GM12874 (cell line): ENCODE data around the gene RASGRP1.

ENCODE experiments used
- CTCF ChIP-seq: IDR thresholded peaks from 2 replicates; pipeline ENCODE4 v1.5.1; 2011; ENCODE audit warnings: low read depth, mild to moderate bottlenecking, control low read depth, low read length, moderate library complexity; ENCODE audit not compliant: insufficient read depth

RASGRP1 gene

GRCh38 chr15:38516626-38517025, 48.0 kb downstream of the RASGRP1 start:
- no peak for TF ChIP-seq CTCF

DNA sequence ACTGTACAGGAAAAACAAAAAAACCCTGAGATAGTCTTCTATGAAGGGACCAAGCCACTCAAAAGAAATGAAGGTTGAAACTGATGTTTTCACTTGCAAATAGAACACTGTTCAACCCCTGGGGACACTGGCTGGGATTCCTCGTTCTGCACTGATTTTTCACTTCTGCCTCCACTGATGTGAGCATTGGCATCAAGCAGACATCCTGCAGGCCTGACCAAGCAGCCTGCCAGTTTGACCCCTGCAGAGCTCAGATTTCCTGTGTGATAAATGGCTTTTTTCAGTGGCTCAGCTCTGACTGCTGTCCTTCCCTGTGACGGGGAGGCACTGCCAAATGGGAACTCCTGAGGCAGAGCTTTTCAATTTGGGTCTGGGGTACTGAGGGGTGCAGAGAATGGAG, 50.0 kb downstream of the RASGRP1 start:
- no peak for TF ChIP-seq CTCF

DNA sequence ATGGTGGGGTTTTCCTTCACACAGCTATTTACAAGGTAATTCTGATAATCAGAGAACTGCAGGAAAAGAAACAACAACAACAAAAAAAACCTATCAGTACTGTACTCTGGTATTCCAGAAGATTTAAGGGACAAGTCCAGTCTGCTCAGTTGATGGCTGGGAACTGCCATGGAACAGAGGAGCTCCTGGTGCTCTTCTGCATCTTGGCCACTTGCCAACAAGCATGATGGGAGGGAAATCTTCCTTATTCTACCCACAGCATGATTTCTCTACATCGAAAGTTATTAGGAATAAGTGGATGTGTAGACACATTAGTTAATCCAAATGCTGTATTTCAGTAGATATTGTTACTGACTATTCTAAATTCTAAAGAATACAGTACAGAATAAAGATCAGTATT, 51.7 kb downstream of the RASGRP1 start:
- no peak for TF ChIP-seq CTCF

- TF ChIP-seq CTCF = no peak
Measured at GRCh38 chr15:38509152-38509551, 55.5 kb downstream of the RASGRP1 start.

DNA sequence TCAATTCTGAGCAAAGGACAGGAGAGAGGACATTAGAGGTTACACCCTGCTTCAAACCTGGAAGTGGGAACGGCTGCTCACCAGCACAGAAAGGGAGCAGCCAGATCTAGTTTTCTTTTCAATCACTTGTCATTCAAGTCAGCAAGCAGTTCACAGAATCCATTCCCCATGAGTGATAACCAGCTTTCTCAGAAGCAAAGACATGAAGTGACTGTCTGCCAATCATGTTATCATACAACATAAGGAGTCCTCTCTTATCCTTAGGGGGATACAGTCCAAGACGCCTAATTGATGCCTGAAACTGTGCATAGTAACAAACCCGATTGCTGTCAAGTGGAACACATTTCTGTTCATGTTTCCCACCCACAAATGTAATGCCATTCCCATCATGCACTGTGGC, 56.0 kb downstream of the RASGRP1 start:
- TF ChIP-seq CTCF = no peak

GRCh38 chr15:38507570-38507969, 57.0 kb downstream of the RASGRP1 start:
- no peak for TF ChIP-seq CTCF

GRCh38 chr15:38506997-38507396, 57.6 kb downstream of the RASGRP1 start:
- no peak for TF ChIP-seq CTCF
